Measurements from ENCODE around the gene UQCR10. TPM values are rescaled to one million over a fixed set of nuclear protein-coding genes. Genes with fewer than 3 reads are reported as not detected.
A peak's percentile ranks its signal among the peaks of the same experiment; 100 is the strongest.

UQCR10 gene
- polyA plus RNA-seq, 2 of the 4 experiments (the other 2 are of a cell fraction) = 115 to 171 TPM

DNA sequence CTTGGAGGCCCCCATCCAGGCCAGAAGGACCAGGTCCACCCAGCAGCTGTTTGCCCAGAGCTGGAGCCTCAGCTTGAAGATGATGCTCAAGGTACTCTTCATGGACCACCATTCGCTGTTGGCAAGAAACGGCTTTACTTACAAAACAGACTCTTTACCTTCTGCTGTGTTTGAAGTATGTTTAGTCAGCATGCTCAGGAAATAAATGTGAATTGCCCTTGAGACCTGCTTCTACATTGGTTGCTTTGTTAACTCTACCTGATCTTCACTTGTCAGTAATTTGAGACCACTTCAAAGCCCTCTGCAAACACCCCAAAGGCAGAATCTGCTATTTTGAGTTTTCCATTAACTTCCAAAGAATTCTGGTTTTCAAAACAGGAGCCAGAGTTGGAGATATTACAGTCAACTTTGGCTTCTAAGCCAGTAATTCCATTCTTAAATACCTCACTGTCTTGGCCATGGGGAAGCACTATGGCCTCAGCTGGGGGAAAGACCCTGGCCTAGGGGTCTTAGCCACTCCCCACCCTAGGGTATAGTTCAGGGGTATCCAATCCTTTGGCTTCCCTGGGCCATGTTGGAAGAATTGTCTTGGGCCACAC, 2.7 kb downstream of the UQCR10 start:
- POLR2A ChIA-PET = no interaction called here
- H3K4me2 ChIP-seq = no peak overlapping the region

DNA sequence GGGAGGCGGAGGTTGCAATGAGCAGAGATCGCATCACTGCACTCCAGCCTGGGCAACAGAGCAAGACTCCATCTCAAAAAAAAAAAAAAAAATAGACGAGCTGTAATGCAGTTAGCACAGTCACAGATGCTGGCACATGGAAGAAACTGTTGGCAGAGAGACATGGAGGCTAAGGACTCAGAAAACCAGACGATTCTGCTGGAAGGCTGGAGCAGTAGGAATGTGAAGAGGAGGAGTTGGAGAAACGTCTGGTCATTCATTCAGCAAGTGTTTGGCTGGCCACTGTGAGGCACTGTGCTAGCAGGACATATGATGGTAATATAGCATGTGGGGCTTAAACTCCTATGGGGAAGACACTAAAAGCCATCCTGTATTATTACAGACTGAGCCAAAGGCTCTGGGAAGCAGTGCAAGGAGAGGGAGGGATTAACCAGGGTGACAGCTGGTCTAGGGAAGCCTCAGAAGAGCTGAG, 5.0 kb downstream of the UQCR10 start:
- no peak overlapping the region for H3K4me2 ChIP-seq
- peak in 1 of 2 experiments; percentile 58 for DNase-seq (ENCODE audit: low read depth in 1 of 2, low spot score in 1 of 2)
- FAIRE-seq = no peak
- WGBS (ENCODE audit: missing lambda C conversion rate) = 55% methylated on average over 5 of the region's 5 CpGs
- ATAC-seq = peak; percentile 50 to 79; a peak in 5 of 6 replicates
- TF ChIP-seq, protein P1, sequence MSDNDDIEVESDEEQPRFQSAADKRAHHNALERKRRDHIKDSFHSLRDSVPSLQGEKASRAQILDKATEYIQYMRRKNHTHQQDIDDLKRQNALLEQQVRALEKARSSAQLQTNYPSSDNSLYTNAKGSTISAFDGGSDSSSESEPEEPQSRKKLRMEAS (IDR thresholded peaks at IDR 0.05) = no peak
- TF ChIP-seq RAD21 (conservative IDR thresholded peaks at IDR 0.05 in 1 of 2, IDR thresholded peaks at IDR 0.05 in 1 of 2) = peak; percentile 25 to 48; a peak in 2 of 5 replicates
- no peak for TF ChIP-seq CEBPB (IDR thresholded peaks at IDR 0.05)
- TF ChIP-seq SMC3 (IDR thresholded peaks at IDR 0.05) = peak; percentile 31; the same call in 1 of the 3 replicates
- TF ChIP-seq FOXS1 (CRISPR knock-in tag; IDR thresholded peaks at IDR 0.05) = no peak
- TF ChIP-seq, protein P2, sequence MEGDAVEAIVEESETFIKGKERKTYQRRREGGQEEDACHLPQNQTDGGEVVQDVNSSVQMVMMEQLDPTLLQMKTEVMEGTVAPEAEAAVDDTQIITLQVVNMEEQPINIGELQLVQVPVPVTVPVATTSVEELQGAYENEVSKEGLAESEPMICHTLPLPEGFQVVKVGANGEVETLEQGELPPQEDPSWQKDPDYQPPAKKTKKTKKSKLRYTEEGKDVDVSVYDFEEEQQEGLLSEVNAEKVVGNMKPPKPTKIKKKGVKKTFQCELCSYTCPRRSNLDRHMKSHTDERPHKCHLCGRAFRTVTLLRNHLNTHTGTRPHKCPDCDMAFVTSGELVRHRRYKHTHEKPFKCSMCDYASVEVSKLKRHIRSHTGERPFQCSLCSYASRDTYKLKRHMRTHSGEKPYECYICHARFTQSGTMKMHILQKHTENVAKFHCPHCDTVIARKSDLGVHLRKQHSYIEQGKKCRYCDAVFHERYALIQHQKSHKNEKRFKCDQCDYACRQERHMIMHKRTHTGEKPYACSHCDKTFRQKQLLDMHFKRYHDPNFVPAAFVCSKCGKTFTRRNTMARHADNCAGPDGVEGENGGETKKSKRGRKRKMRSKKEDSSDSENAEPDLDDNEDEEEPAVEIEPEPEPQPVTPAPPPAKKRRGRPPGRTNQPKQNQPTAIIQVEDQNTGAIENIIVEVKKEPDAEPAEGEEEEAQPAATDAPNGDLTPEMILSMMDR (IDR thresholded peaks at IDR 0.05) = peak; percentile 40
- ChIA-PET POLR2A (interaction anchor here (0.6 kb wide), 1 partner anchor 41 kb away, joined by 4 read pairs; no protein-coding TSS in a partner anchor), CTCF (interaction anchor here (0.6 to 4.2 kb wide), 4 partner anchors 14 to 233 kb away, joined by 3 to 20 read pairs (median 3); no protein-coding TSS in a partner anchor)
- peak overlapping the region in 1 of 2 experiments; percentile 79; a peak in 1 of 6 replicates for H3K27ac ChIP-seq
- H3K9me3 ChIP-seq = no peaks in the 10 kb centered on the region
- peaks cover 18% of the 10 kb centered on the region for H3K4me1 ChIP-seq
- H3K4me3 ChIP-seq = no peak overlapping the region

More for the DNA sequence above, 2.7 kb downstream of the UQCR10 start:
- no peak for FAIRE-seq
- TF ChIP-seq PHF8 (IDR thresholded peaks at IDR 0.05; ENCODE audit: borderline replicate concordance, low read depth) (no peak), POLR2AphosphoS2 (conservative IDR thresholded peaks at IDR 0.05; ENCODE audit: low read length) (no peak), KDM5A (IDR thresholded peaks at IDR 0.05) (no peak), ZFP36 (IDR thresholded peaks at IDR 0.05; ENCODE audit: borderline replicate concordance, partially characterized antibody) (no peak), RARB (CRISPR knock-in tag; IDR thresholded peaks at IDR 0.05) (no peak)
- no peak overlapping the region for H3K4me3 ChIP-seq
- CTCF ChIA-PET = interaction anchor here (4.2 kb wide), 1 partner anchor 235 kb away, joined by 20 read pairs; no protein-coding TSS in a partner anchor
- no peak for DNase-seq (ENCODE audit: low read depth in 1 of 2, low spot score in 1 of 2)
- H3K27ac ChIP-seq = no peak overlapping the region
- no peaks in the 10 kb centered on the region for H3K9me3 ChIP-seq
- 98% methylated on average over 2 of the region's 2 CpGs for WGBS (ENCODE audit: missing lambda C conversion rate)
- ATAC-seq = no peak
- H3K4me1 ChIP-seq = peaks cover 24% of the 10 kb centered on the region

DNA sequence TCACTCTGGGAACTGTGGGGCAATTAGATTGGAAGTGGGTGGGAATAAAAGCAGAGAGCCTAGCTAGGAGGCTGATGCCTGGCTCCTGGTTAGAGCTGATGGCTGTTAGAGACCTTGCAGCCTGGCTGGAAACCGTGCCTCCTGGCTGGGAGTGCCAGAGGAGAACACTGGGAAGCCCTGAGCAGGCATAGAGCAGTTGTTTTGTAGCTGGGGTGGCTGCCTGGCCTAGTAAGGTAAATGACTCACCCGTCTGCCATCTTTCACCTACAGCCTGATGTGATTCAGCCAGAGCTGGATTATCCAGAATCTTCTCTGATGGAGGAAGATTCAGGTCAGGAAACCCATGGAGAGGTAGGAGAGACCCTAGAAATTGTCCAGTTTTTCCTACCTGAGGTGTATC, 6.1 kb downstream of the UQCR10 start:
- no peak for TF ChIP-seq FOSL2 (IDR thresholded peaks at IDR 0.05)
- peak; percentile 5; the same call in 1 of the 2 replicates for TF ChIP-seq FOSL2 (CRISPR knock-in tag; IDR thresholded peaks at IDR 0.05)
- TF ChIP-seq MYC (IDR thresholded peaks at IDR 0.05; ENCODE audit: borderline replicate concordance, low read length) = no peak
- POLR2A ChIA-PET = interaction anchor here (0.6 to 0.7 kb wide), 2 partner anchors 45 to 110 kb away, joined by 3 to 9 read pairs; no protein-coding TSS in a partner anchor
- H3K4me1 ChIP-seq = peaks cover 18% of the 10 kb centered on the region
- CTCF ChIA-PET = interaction anchor here (0.7 to 4.2 kb wide), 3 partner anchors 10 to 232 kb away, joined by 3 to 20 read pairs (median 4); no protein-coding TSS in a partner anchor
- DNase-seq (ENCODE audit: low read depth in 1 of 2, low spot score in 1 of 2) = peak; percentile 31 to 40
- no peak overlapping the region for H3K4me2 ChIP-seq
- peak overlapping the region; percentile 45 to 79; a peak in 5 of 6 replicates for H3K27ac ChIP-seq
- H3K4me3 ChIP-seq = no peak overlapping the region
- WGBS (ENCODE audit: missing lambda C conversion rate) = 9% methylated on average over 1 of the region's 2 CpGs
- peak; percentile 76 to 87 for ATAC-seq
- H3K9me3 ChIP-seq = no peaks in the 10 kb centered on the region
- no peak for FAIRE-seq

DNA sequence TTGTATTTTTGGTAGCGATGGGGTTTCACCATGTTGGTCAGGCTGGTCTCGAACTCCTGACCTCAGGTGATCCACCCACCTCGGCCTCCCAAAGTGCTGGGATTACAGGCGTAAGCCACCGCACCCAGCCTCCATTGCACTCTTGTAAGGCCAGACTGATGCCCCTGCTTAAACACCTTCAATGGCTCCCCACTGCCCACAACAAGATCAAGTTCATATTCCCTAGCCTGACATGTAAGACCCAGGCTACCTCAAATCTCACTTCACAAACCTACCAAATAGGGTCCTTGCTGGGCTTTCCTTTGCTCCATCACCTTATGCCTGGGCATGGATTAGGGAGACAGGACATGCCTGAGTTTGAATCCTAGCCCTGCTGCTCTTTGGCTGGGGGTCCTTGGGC, 13.1 kb downstream of the UQCR10 start:
- Histone ChIP-seq H3K4me2 (no peak overlapping the region), H3K9me3 (no peaks in the 10 kb centered on the region), H3K4me1 (peaks cover 28% of the 10 kb centered on the region), H3K4me3 (no peak overlapping the region), H3K27ac (peak overlapping the region in 1 of 2 experiments; percentile 75; a peak in 2 of 6 replicates)
- no peak for DNase-seq (ENCODE audit: low read depth in 1 of 2, low spot score in 1 of 2)
- ChIA-PET POLR2A (no interaction called here), CTCF (no interaction called here)
- 100% methylated on average over 1 of the region's 5 CpGs for WGBS (ENCODE audit: missing lambda C conversion rate)
- FAIRE-seq = no peak
- ATAC-seq = no peak
- TF ChIP-seq SREBF2 (IDR thresholded peaks at IDR 0.05) = no peak
- no peak for TF ChIP-seq HOXB5 (CRISPR knock-in tag; IDR thresholded peaks at IDR 0.05)
- TF ChIP-seq NFE2L2 (conservative IDR thresholded peaks at IDR 0.05; ENCODE audit: low read length) = no peak
- no peak for TF ChIP-seq CBX8 (IDR thresholded peaks at IDR 0.05)
- TF ChIP-seq CEBPB (IDR thresholded peaks at IDR 0.05) = no peak
- no peak for TF ChIP-seq JUN (IDR thresholded peaks at IDR 0.05)
- no peak for TF ChIP-seq ZC3H11A (IDR thresholded peaks at IDR 0.05)
- TF ChIP-seq, protein P3, sequence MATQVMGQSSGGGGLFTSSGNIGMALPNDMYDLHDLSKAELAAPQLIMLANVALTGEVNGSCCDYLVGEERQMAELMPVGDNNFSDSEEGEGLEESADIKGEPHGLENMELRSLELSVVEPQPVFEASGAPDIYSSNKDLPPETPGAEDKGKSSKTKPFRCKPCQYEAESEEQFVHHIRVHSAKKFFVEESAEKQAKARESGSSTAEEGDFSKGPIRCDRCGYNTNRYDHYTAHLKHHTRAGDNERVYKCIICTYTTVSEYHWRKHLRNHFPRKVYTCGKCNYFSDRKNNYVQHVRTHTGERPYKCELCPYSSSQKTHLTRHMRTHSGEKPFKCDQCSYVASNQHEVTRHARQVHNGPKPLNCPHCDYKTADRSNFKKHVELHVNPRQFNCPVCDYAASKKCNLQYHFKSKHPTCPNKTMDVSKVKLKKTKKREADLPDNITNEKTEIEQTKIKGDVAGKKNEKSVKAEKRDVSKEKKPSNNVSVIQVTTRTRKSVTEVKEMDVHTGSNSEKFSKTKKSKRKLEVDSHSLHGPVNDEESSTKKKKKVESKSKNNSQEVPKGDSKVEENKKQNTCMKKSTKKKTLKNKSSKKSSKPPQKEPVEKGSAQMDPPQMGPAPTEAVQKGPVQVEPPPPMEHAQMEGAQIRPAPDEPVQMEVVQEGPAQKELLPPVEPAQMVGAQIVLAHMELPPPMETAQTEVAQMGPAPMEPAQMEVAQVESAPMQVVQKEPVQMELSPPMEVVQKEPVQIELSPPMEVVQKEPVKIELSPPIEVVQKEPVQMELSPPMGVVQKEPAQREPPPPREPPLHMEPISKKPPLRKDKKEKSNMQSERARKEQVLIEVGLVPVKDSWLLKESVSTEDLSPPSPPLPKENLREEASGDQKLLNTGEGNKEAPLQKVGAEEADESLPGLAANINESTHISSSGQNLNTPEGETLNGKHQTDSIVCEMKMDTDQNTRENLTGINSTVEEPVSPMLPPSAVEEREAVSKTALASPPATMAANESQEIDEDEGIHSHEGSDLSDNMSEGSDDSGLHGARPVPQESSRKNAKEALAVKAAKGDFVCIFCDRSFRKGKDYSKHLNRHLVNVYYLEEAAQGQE (IDR thresholded peaks at IDR 0.05) = no peak
- no peak for TF ChIP-seq FOXS1 (CRISPR knock-in tag; IDR thresholded peaks at IDR 0.05)
- no peak for TF ChIP-seq ZFP36 (IDR thresholded peaks at IDR 0.05; ENCODE audit: borderline replicate concordance, partially characterized antibody)
- TF ChIP-seq ESRRA (IDR thresholded peaks at IDR 0.05; ENCODE audit: borderline replicate concordance, low read length) = no peak
- TF ChIP-seq TP53 (CRISPR knock-in tag; IDR thresholded peaks at IDR 0.05) = no peak
- no peak for TF ChIP-seq HOXB13 (CRISPR knock-in tag; IDR thresholded peaks at IDR 0.05; ENCODE audit: low read depth)
- TF ChIP-seq PHF8 (IDR thresholded peaks at IDR 0.05; ENCODE audit: borderline replicate concordance, low read depth) = no peak
- no peak for TF ChIP-seq MAFK (IDR thresholded peaks at IDR 0.05; ENCODE audit: partially characterized antibody)
